Mesendoderm (in vitro differentiated cells): Measurements from ENCODE around the gene ZNF280D.

ENCODE experiments used
- DNase-seq: peaks from one replicate; pipeline ENCODE4 v3.0.0; 2013
- H2AK5ac ChIP-seq: 2 replicates; pipeline ENCODE4 v1.6.1; 2013; ENCODE audit warnings: low read length, inconsistent platforms
- H2BK120ac ChIP-seq: 2 replicates; pipeline ENCODE4 v1.6.1; 2013; ENCODE audit warnings: low read depth, mild to moderate bottlenecking, low read length, moderate library complexity, mixed read lengths
- H2BK15ac ChIP-seq: replicated peaks from 2 replicates; pipeline ENCODE4 v1.6.1; 2013; ENCODE audit warnings: low read depth, mild to moderate bottlenecking, moderate library complexity
- H2BK5ac ChIP-seq: 2 replicates; pipeline ENCODE4 v1.6.1; 2013; ENCODE audit warnings: low read length, inconsistent platforms
- H3K18ac ChIP-seq: 2 replicates; pipeline ENCODE4 v1.6.1; 2013; ENCODE audit warnings: mild to moderate bottlenecking, low read length, mixed read lengths
- H3K23ac ChIP-seq: one replicate; pipeline ENCODE4 v1.6.1; 2013; ENCODE audit warnings: low read length
- H3K27ac ChIP-seq: 2 replicates; pipeline ENCODE4 v1.5.1; 2013; ENCODE audit warnings: low read depth, mild to moderate bottlenecking, inconsistent platforms, low read length, moderate library complexity
- H3K27me3 ChIP-seq: 2 replicates; pipeline ENCODE4 v1.6.1; 2013; ENCODE audit warnings: low read length, control low read depth, mild to moderate bottlenecking, inconsistent platforms; ENCODE audit not compliant: insufficient read depth, poor library complexity
- H3K36me3 ChIP-seq: 2 replicates; pipeline ENCODE4 v1.6.1; 2013; ENCODE audit warnings: low read length, inconsistent platforms; ENCODE audit not compliant: control insufficient read depth, insufficient read depth
- H3K4ac ChIP-seq: one replicate; pipeline ENCODE4 v1.6.1; 2013; ENCODE audit warnings: low read depth, mild to moderate bottlenecking, low read length, moderate library complexity
- H3K4me1 ChIP-seq: 2 replicates; pipeline ENCODE4 v1.6.1; 2013; ENCODE audit warnings: low read depth, low read length, inconsistent platforms; ENCODE audit not compliant: control insufficient read depth
- H3K4me2 ChIP-seq: 2 replicates; pipeline ENCODE4 v1.6.1; 2013; ENCODE audit warnings: low read length
- H3K4me3 ChIP-seq: 2 replicates; pipeline ENCODE4 v1.5.1; 2013; ENCODE audit warnings: mild to moderate bottlenecking, low read length
- H3K56ac ChIP-seq: one replicate; pipeline ENCODE4 v1.6.1; 2013; ENCODE audit warnings: low read length
- H3K79me1 ChIP-seq: 2 replicates; pipeline ENCODE4 v1.6.1; 2013; ENCODE audit warnings: low read length, inconsistent platforms
- H3K79me2 ChIP-seq: 2 replicates; pipeline ENCODE4 v1.6.1; 2013; ENCODE audit warnings: mild to moderate bottlenecking, low read length; ENCODE audit not compliant: control insufficient read depth, insufficient read depth
- H3K9ac ChIP-seq: 2 replicates; pipeline ENCODE4 v1.6.1; 2013; ENCODE audit warnings: low read length, inconsistent platforms
- H4K5ac ChIP-seq: one replicate; pipeline ENCODE4 v1.6.1; 2013; ENCODE audit warnings: low read length
- H4K8ac ChIP-seq: one replicate; pipeline ENCODE4 v1.6.1; 2013; ENCODE audit warnings: low read depth, mild to moderate bottlenecking, control low read depth, low read length, moderate library complexity
- WGBS: extraction: QIAGEN DNeasy Blood & Tissue Kit; methylation state at CpG from one replicate; pipeline ENCODE4 v1.1.7; 2013; ENCODE audit warnings: low lambda C conversion rate, missing lambda C conversion rate; ENCODE audit not compliant: insufficient coverage; ENCODE audit errors: extremely low coverage; 5-methylcytosine and 5-hydroxymethylcytosine counted together

Gene ZNF280D

DNA sequence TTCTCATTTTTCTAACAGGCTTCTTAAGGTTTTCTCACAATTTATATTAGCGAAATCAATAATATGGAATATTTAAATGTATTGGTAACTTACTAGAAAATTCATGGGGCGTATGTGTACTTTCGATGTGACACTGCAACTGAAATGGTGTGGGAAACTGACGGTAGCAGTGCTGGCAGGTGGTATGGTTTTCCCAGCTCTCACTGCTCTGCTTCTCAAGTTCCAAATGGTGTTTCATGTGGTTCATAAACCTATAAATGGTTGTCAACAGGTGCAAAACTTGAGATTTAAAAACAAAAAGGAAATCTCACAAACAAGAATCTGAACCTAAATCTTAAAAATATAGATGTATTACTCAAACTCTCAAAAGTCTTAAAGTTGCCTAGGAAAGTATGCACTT is 54.7 kb downstream of the ZNF280D start:
- no peak overlapping the region for H4K8ac ChIP-seq
- DNase-seq, result no peak
- no peak overlapping the region for H2BK5ac ChIP-seq
- no CpG with 5 or more reads among the region's 4 CpGs for WGBS
- no peak overlapping the region for H2AK5ac ChIP-seq
- H3K4me2 ChIP-seq, result no peak overlapping the region
- no peaks in the 10 kb centered on the region for H3K36me3 ChIP-seq
- H3K79me1 ChIP-seq, result no peaks in the 10 kb centered on the region
- H3K23ac ChIP-seq, result no peak overlapping the region
- no peak overlapping the region for H3K4me3 ChIP-seq
- no peak overlapping the region for H2BK120ac ChIP-seq
- H3K27me3 ChIP-seq, result no peaks in the 10 kb centered on the region
- H3K9ac ChIP-seq, result no peak overlapping the region
- H2BK15ac ChIP-seq, result no peak overlapping the region
- no peak overlapping the region for H4K5ac ChIP-seq
- H3K4me1 ChIP-seq, result no peaks in the 10 kb centered on the region
- H3K56ac ChIP-seq, result no peak overlapping the region
- H3K79me2 ChIP-seq, result no peaks in the 10 kb centered on the region
- H3K18ac ChIP-seq, result no peak overlapping the region
- H3K4ac ChIP-seq, result no peak overlapping the region
- no peak overlapping the region for H3K27ac ChIP-seq

DNA sequence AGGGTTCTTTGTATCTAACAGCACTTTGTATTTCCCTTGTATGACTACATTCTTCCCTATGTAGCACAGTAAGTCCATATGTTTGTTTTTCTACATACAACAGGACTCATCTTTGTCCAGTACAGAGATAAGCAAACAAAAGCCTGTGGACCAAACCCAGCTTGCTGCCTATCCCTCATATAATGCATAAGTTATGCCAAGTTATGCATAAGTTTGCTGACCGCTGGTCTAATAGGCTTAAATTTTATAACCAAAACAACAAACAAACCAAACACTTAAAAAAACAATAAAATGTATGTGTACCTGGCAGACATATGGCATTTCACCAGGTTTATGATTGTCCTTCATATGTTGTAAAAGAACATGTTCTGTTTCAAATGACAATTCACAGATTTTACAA is 56.0 kb downstream of the ZNF280D start:
- no peak overlapping the region for H3K56ac ChIP-seq
- H3K9ac ChIP-seq, result no peak overlapping the region
- no peak overlapping the region for H3K4me2 ChIP-seq
- H2BK5ac ChIP-seq, result no peak overlapping the region
- no peaks in the 10 kb centered on the region for H3K79me1 ChIP-seq
- no peak overlapping the region for H2AK5ac ChIP-seq
- no peak overlapping the region for H3K4me3 ChIP-seq
- no peak overlapping the region for H3K4ac ChIP-seq
- no peak overlapping the region for H3K23ac ChIP-seq
- no peak overlapping the region for H4K8ac ChIP-seq
- H3K27me3 ChIP-seq, result no peaks in the 10 kb centered on the region
- no peak overlapping the region for H3K18ac ChIP-seq
- no peak overlapping the region for H2BK15ac ChIP-seq
- H4K5ac ChIP-seq, result no peak overlapping the region
- no peaks in the 10 kb centered on the region for H3K4me1 ChIP-seq
- H3K27ac ChIP-seq, result no peak overlapping the region
- DNase-seq, result no peak
- H2BK120ac ChIP-seq, result no peak overlapping the region
- H3K79me2 ChIP-seq, result no peaks in the 10 kb centered on the region
- no peaks in the 10 kb centered on the region for H3K36me3 ChIP-seq
- WGBS, result no CpG with 5 or more reads among the region's 1 CpG

DNA sequence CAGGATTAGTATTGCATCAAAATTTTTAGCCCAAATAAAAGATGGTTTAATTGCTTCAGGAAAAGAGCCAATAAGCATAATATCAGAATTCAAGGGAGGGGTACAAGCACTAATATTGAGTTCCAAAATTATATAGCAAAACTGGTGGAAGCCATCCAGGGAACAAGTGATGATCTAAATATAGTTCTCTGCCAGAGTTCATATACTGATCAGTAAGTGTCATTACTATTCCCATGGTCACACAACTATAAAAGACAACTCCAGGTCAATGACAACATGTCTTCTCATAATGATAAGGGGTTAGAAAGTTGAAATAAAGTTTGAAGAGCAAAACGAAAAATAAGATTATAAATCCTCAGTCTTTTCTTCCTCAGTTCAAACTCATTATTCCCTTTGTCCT is 57.4 kb downstream of the ZNF280D start:
- Histone ChIP-seq H3K4me1 (no peaks in the 10 kb centered on the region), H3K27ac (no peak overlapping the region), H2AK5ac (no peak overlapping the region), H3K27me3 (no peaks in the 10 kb centered on the region), H3K18ac (no peak overlapping the region), H2BK120ac (no peak overlapping the region), H3K79me1 (no peaks in the 10 kb centered on the region), H3K4ac (no peak overlapping the region), H3K79me2 (no peaks in the 10 kb centered on the region), H4K8ac (no peak overlapping the region), H3K56ac (no peak overlapping the region), H3K4me2 (no peak overlapping the region), H4K5ac (no peak overlapping the region), H3K4me3 (no peak overlapping the region), H2BK15ac (no peak overlapping the region), H3K23ac (no peak overlapping the region), H2BK5ac (no peak overlapping the region), H3K9ac (no peak overlapping the region), H3K36me3 (no peaks in the 10 kb centered on the region)
- no CpG with 5 or more reads among the region's 1 CpG for WGBS
- no peak for DNase-seq

DNA sequence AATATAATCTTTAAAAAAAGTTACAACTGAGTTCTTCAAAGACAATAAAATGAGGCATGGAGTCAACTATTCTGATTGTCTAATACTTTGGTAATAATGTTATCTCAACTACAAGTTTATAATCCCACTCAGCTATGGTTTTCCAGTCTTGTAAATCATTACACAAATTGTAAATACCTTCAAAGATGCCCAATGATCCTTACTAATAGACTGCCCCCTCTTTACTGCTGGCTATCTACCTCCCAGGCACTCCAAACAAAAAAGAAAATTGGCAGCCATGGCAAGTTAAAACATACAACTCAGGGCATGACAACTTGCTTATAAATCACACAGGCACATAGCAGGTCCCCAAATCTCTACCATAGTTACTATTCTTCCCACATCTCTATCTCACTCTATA is 58.5 kb downstream of the ZNF280D start:
- Histone ChIP-seq H3K23ac (no peak overlapping the region), H3K79me1 (no peaks in the 10 kb centered on the region), H3K27ac (no peak overlapping the region), H3K27me3 (no peaks in the 10 kb centered on the region), H3K36me3 (no peaks in the 10 kb centered on the region), H3K4me3 (no peak overlapping the region), H3K4me2 (no peak overlapping the region), H4K5ac (no peak overlapping the region), H3K18ac (no peak overlapping the region), H2BK120ac (no peak overlapping the region), H3K4ac (no peak overlapping the region), H3K9ac (no peak overlapping the region), H3K4me1 (no peaks in the 10 kb centered on the region), H3K79me2 (no peaks in the 10 kb centered on the region), H2BK15ac (no peak overlapping the region), H3K56ac (no peak overlapping the region), H4K8ac (no peak overlapping the region), H2BK5ac (no peak overlapping the region), H2AK5ac (no peak overlapping the region)
- no peak for DNase-seq

DNA sequence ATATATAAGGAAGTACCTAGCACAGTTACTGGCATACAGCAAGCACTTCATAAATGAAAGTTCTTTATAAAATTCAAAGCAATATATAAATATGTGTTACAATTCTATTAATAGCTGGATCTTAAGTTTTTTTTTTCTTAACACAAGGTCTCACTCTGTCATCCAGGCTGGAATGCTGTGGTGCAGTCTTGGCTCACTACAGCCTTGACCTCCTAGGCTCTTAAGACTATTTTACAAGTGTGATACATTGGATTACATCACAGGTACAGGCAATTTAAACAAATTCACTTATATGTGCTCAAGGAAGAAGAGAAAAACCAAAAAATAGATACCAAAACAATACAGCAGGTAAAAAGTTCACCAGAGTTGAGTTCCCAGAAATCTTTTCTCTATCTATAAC is 60.6 kb downstream of the ZNF280D start:
- Histone ChIP-seq H2BK5ac (no peak overlapping the region), H3K4me3 (no peak overlapping the region), H4K8ac (no peak overlapping the region), H2BK120ac (no peak overlapping the region), H3K36me3 (no peaks in the 10 kb centered on the region), H3K79me1 (no peaks in the 10 kb centered on the region), H4K5ac (no peak overlapping the region), H3K56ac (no peak overlapping the region), H2AK5ac (no peak overlapping the region), H2BK15ac (no peak overlapping the region), H3K9ac (no peak overlapping the region), H3K23ac (no peak overlapping the region), H3K27me3 (no peaks in the 10 kb centered on the region), H3K4ac (no peak overlapping the region), H3K4me2 (no peak overlapping the region), H3K4me1 (no peaks in the 10 kb centered on the region), H3K27ac (no peak overlapping the region), H3K18ac (no peak overlapping the region), H3K79me2 (no peaks in the 10 kb centered on the region)
- DNase-seq, result no peak

DNA sequence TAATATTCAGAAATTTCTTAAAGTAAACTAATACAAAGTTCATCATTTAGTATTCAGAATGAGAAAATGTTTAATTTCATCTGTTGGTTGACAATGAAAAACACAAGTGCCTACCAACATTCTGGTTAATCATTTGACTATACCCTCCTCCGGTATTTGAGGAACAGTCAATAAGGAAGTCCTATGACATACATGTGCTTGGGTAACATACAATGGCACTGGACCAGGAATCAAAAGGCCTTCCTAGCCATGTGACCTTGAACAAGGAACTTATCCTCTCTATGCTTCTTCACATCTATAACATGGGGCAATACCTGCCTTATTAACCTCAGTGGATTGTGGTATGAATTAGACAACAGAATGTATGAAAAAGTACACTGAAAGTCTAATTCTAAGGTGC is 65.8 kb downstream of the ZNF280D start:
- no peak overlapping the region for H4K8ac ChIP-seq
- H3K27ac ChIP-seq, result no peak overlapping the region
- no peak overlapping the region for H3K18ac ChIP-seq
- no peak overlapping the region for H3K4ac ChIP-seq
- no peak overlapping the region for H4K5ac ChIP-seq
- no peaks in the 10 kb centered on the region for H3K36me3 ChIP-seq
- no peak overlapping the region for H2BK5ac ChIP-seq
- DNase-seq, result no peak
- no peaks in the 10 kb centered on the region for H3K79me1 ChIP-seq
- no peak overlapping the region for H3K4me2 ChIP-seq
- H2BK120ac ChIP-seq, result no peak overlapping the region
- no peaks in the 10 kb centered on the region for H3K4me1 ChIP-seq
- H3K9ac ChIP-seq, result no peak overlapping the region
- H3K4me3 ChIP-seq, result no peak overlapping the region
- H3K23ac ChIP-seq, result no peak overlapping the region
- H2BK15ac ChIP-seq, result no peak overlapping the region
- WGBS, result no CpG with 5 or more reads among the region's 1 CpG
- H3K27me3 ChIP-seq, result no peaks in the 10 kb centered on the region
- H3K56ac ChIP-seq, result no peak overlapping the region
- H3K79me2 ChIP-seq, result no peaks in the 10 kb centered on the region
- no peak overlapping the region for H2AK5ac ChIP-seq
